Measurements from ENCODE around the gene MUS81. TPM values are rescaled to one million over a fixed set of nuclear protein-coding genes. Genes with fewer than 3 reads are reported as not detected.

MUS81 gene
- total and polyA plus RNA-seq, 2 of the 13 experiments (the other 11 are each of a cell fraction or from before 2014, with no cell fraction given) = 25.6 to 30.2 TPM

DNA sequence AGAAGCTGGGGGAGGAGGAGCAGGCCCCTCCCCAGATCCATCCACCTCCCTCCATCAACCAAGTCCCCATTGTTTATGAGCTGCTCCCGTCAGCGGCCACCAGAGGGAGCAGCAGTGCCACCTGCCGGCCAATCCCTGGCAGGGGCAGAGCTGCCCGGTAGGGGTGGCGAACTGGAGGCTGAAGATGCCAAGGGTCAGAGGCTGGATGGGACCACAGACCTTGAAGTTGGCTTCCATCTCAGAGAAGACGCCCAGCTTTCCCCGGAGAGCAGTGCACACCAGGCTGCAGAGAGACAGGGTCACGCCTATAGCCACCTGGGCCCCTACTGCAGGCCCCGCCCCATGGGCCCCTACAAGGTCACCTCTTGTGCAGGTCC is 24.5 kb downstream of the MUS81 start (continued):
- TF ChIP-seq FUBP1 (CRISPR knock-in tag; IDR thresholded peaks at IDR 0.05; ENCODE audit: borderline replicate concordance) (no peak), ZNF260 (CRISPR knock-in tag; IDR thresholded peaks at IDR 0.05; ENCODE audit: borderline replicate concordance, low read depth) (no peak), TOPORS (CRISPR knock-in tag; IDR thresholded peaks at IDR 0.05) (no peak), ZBTB34 (CRISPR knock-in tag; IDR thresholded peaks at IDR 0.05) (no peak), ZBTB40 (IDR thresholded peaks at IDR 0.05) (no peak), ZBTB40 (CRISPR knock-in tag; IDR thresholded peaks at IDR 0.05) (no peak), PHF5A (CRISPR knock-in tag; IDR thresholded peaks at IDR 0.05; ENCODE audit: low read depth, unreplicated experiment) (no peak), NFYC (CRISPR knock-in tag; IDR thresholded peaks at IDR 0.05) (no peak), NR2F1 (CRISPR knock-in tag; IDR thresholded peaks at IDR 0.05) (peak in 1 of 2 experiments; percentile 30; a peak in 1 of 4 replicates), BCL6 (CRISPR knock-in tag; IDR thresholded peaks at IDR 0.05) (no peak), ZSCAN9 (CRISPR knock-in tag; IDR thresholded peaks at IDR 0.05; ENCODE audit: borderline replicate concordance) (no peak), MTF1 (CRISPR knock-in tag; IDR thresholded peaks at IDR 0.05) (no peak), ZNF136 (CRISPR knock-in tag; IDR thresholded peaks at IDR 0.05; ENCODE audit: low read depth) (no peak), POLR2G (IDR thresholded peaks at IDR 0.05; ENCODE audit: low read depth, low read length) (no peak), RNF2 (conservative IDR thresholded peaks at IDR 0.05; ENCODE audit: low read depth) (no peak), CHD4 (IDR thresholded peaks at IDR 0.05; ENCODE audit: borderline replicate concordance, low read length) (no peak), NR2F2 (IDR thresholded peaks at IDR 0.05; ENCODE audit: borderline replicate concordance, low read depth) (no peak), BHLHE40 (IDR thresholded peaks at IDR 0.05; ENCODE audit: low read length) (0 out of 2 replicates have a peak, but pooled peaks have one; percentile 39)
- TF ChIP-seq, protein P1, sequence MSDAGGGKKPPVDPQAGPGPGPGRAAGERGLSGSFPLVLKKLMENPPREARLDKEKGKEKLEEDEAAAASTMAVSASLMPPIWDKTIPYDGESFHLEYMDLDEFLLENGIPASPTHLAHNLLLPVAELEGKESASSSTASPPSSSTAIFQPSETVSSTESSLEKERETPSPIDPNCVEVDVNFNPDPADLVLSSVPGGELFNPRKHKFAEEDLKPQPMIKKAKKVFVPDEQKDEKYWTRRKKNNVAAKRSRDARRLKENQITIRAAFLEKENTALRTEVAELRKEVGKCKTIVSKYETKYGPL (CRISPR knock-in tag; IDR thresholded peaks at IDR 0.05) = no peak

Data from HepG2 (cell line).